ENCODE data around the gene TDRD9. TPM values are rescaled to one million over a fixed set of nuclear protein-coding genes. Genes with fewer than 3 reads are reported as not detected.

The TDRD9 gene
- total RNA-seq, 1 donor from 2014 or later = 4.8 TPM

DNA sequence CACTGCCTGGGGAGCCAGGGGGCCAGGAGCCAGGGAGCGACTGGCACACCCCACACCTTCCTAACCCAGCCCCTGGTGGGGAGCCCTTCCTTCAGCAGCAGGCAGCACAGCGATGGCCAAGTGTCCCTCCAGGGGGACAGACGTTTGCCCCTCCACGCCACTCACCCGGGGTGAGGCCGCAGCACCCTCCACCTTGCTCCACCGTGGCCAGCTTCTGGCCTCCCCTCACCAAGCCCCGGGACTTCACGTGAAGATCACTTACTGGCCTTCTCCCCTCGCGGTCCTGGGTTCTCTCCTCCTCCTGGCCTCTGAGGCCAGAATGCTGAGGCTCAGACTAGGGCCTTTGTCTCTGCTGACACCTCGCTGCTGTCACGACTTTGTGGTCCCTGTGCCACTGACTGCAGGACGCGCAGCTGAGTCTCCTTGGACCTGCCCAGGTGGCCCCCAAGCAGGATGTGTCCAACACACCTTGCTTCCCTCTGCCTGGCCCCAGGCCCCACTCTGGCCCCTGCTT, 153.8 kb downstream of the TDRD9 start:
- Histone ChIP-seq H3K36me3 (no peaks in the 10 kb centered on the region), H3K27ac (replicated peaks) (peak overlapping the region; percentile 64), H3K27me3 (ENCODE audit: low read depth) (peaks cover 51% of the 10 kb centered on the region), H3K9me3 (replicated peaks) (no peaks in the 10 kb centered on the region), H3K4me1 (peaks cover 45% of the 10 kb centered on the region), H3K4me3 (no peak overlapping the region)
- TF ChIP-seq, protein P1, sequence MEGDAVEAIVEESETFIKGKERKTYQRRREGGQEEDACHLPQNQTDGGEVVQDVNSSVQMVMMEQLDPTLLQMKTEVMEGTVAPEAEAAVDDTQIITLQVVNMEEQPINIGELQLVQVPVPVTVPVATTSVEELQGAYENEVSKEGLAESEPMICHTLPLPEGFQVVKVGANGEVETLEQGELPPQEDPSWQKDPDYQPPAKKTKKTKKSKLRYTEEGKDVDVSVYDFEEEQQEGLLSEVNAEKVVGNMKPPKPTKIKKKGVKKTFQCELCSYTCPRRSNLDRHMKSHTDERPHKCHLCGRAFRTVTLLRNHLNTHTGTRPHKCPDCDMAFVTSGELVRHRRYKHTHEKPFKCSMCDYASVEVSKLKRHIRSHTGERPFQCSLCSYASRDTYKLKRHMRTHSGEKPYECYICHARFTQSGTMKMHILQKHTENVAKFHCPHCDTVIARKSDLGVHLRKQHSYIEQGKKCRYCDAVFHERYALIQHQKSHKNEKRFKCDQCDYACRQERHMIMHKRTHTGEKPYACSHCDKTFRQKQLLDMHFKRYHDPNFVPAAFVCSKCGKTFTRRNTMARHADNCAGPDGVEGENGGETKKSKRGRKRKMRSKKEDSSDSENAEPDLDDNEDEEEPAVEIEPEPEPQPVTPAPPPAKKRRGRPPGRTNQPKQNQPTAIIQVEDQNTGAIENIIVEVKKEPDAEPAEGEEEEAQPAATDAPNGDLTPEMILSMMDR (IDR thresholded peaks at IDR 0.05; ENCODE audit: borderline replicate concordance) = no peak
- DNase-seq = peak; percentile 10
- intact Hi-C loops (cut with micrococcal nuclease) = no loop called here

DNA sequence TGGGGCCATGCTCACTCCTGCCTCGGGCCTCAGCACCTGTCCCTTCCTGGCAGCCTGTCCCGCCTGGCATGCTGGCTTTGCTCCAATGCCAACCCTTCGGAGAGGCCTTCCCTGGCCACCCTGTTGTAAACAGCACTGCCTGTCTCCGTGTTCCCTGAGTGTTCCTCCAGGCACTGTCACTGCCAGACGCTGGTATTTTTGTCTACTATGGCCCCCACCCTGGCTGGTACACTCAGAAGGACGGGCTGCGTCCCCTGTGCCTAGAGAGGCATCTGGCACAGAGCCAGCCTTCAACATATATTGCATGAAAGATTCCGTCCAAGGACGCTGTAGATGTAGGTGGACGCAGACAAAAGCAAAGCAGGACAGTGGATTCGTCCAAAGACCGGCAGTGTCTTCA, 154.6 kb downstream of the TDRD9 start:
- H3K4me3 ChIP-seq = no peak overlapping the region
- DNase-seq = peak; percentile 69
- H3K27me3 ChIP-seq (ENCODE audit: low read depth) = peaks cover 59% of the 10 kb centered on the region
- H3K27ac ChIP-seq (replicated peaks) = peak overlapping the region; percentile 64
- H3K4me1 ChIP-seq = peaks cover 53% of the 10 kb centered on the region
- intact Hi-C loops (cut with micrococcal nuclease) = no loop called here
- TF ChIP-seq, protein P1 (IDR thresholded peaks at IDR 0.05; ENCODE audit: borderline replicate concordance) = no peak
- no peaks in the 10 kb centered on the region for H3K36me3 ChIP-seq
- H3K9me3 ChIP-seq (replicated peaks) = no peaks in the 10 kb centered on the region

DNA sequence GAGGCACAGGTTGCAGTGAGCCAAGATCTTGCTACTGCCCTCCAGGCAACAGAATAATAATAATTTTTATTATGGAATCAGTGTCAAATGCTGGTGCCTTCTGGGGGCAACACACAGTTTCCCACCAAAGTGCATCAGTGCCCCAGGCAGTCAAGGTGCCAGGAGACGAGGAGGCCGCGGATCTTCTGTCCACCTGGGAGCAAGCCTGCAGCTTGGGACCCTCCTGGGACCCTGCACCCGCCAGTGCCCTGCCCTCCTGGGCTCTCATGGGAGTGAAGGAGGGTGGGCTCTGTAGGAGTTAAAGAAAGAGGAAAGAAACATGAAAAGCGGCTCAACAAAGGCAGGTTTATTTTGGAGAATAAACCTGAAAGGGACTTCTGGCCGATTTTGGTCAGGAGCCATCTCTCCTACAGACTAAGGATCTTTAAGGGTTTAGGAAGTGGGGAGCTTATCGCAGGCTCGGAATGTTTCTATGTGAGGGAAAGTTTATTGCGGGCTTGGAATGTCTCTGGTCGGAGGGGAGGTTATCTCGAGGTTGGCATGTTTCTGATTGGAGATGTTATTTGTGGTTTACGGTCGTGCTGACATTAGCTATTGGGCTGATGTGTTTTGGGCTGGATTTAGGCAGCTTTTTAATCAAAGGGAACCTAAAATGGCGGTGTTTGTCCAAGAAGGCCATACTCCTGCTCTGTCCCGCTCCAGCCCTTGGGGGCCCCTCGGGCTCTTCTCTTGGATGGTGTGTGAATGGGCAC, 156.2 kb downstream of the TDRD9 start:
- H3K36me3 ChIP-seq = no peaks in the 10 kb centered on the region
- H3K4me3 ChIP-seq = peak overlapping the region; percentile 65
- intact Hi-C loops (cut with micrococcal nuclease) = no loop called here
- H3K27me3 ChIP-seq (ENCODE audit: low read depth) = peaks cover 62% of the 10 kb centered on the region
- no peaks in the 10 kb centered on the region for H3K9me3 ChIP-seq (replicated peaks)
- TF ChIP-seq, protein P1 (IDR thresholded peaks at IDR 0.05; ENCODE audit: borderline replicate concordance) = no peak
- peaks cover 53% of the 10 kb centered on the region for H3K4me1 ChIP-seq
- peak overlapping the region; percentile 75 for H3K27ac ChIP-seq (replicated peaks)
- DNase-seq = no peak

DNA sequence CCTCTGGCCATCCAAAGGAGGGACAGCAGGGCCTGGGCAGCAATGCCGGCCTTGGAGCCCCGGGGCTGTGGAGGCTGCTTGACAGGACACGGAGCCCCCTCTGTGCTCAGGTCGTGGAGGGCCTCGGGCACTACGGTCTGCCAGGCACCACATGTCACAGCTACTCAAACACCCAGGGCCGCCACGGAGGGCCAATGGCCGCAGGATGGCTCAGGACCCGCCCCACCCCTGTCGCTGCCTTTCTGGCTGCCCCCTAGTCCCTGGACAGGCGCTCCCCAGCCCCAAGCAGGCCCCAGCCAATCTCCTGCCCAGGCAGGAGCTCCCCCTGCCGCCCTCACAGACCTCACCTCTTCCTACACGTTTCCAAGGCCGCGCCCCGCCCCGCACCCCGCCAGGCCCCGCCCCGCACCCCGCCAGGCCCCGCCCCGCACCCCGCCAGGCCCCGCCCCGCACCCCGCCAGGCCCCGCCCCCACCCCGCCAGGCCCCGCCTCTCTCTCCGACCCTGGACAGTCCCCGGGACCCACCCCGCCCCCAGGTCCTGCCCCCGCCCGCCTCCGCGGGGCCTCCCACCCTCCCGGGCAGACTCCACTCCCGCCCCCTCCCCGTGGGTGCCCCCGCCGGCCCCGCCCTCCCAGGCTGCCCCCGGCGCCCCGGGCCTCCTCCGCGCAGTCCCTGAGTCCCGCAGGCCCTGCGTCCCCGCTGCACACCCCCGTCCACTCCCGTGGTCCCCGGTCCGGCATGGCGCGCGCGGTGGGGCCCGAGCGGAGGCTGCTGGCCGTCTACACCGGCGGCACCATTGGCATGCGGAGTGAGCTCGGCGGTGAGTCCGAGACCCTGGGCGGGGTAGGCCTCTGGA, 157.0 kb downstream of the TDRD9 start, which contains the start of gene ASPG:
Gene ASPG, plus strand, starts transcription at position 669 of the 857 bp plus-strand sequence. Its CDS starts 71 bp downstream, at position 740.
- peak within 1 kb of the TSS; percentile 86 for H3K27ac ChIP-seq (replicated peaks)
- H3K36me3 ChIP-seq = no peaks in the 10 kb centered on the region
- H3K27me3 ChIP-seq (ENCODE audit: low read depth) = peaks cover 62% of the 10 kb centered on the region
- TF ChIP-seq, protein P1 (IDR thresholded peaks at IDR 0.05; ENCODE audit: borderline replicate concordance) = no peak
- peaks cover 53% of the 10 kb centered on the region for H3K4me1 ChIP-seq
- H3K4me3 ChIP-seq = peak within 1 kb of the TSS; percentile 65
- intact Hi-C loops (cut with micrococcal nuclease) = no loop called here
- no peaks in the 10 kb centered on the region for H3K9me3 ChIP-seq (replicated peaks)
- peak; percentile 37 for DNase-seq

DNA sequence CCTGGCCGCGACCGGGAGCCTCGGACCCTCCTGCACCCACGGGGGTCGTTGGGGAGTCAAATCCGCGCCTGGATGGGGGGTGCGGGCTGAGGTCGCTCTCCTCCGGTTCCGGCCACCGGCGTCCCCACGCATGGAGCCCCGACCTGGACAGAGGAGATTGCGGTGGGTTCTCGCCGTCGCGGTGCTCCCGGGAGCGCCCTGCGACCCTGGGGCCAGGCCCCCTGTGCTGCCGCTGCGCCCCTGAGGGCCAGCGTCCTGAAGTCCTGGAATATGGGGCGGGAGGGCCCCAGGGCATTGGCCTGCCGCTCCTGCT, 157.6 kb downstream of the TDRD9 start:
- peak overlapping the region; percentile 86 for H3K27ac ChIP-seq (replicated peaks)
- peaks cover 56% of the 10 kb centered on the region for H3K4me1 ChIP-seq
- H3K9me3 ChIP-seq (replicated peaks) = no peaks in the 10 kb centered on the region
- H3K36me3 ChIP-seq = no peaks in the 10 kb centered on the region
- intact Hi-C loops (cut with micrococcal nuclease) = no loop called here
- peaks cover 62% of the 10 kb centered on the region for H3K27me3 ChIP-seq (ENCODE audit: low read depth)
- TF ChIP-seq, protein P1 (IDR thresholded peaks at IDR 0.05; ENCODE audit: borderline replicate concordance) = no peak
- no peak for DNase-seq
- peak overlapping the region; percentile 65 for H3K4me3 ChIP-seq
